Measurements from ENCODE around the gene CHAF1A. TPM values are rescaled to one million over a fixed set of nuclear protein-coding genes. Genes with fewer than 3 reads are reported as not detected.

CHAF1A gene
- total and polyA plus RNA-seq, 2 of the 8 experiments (the other 6 are each of a cell fraction or from before 2014, with no cell fraction given), result 122 to 147 TPM

DNA sequence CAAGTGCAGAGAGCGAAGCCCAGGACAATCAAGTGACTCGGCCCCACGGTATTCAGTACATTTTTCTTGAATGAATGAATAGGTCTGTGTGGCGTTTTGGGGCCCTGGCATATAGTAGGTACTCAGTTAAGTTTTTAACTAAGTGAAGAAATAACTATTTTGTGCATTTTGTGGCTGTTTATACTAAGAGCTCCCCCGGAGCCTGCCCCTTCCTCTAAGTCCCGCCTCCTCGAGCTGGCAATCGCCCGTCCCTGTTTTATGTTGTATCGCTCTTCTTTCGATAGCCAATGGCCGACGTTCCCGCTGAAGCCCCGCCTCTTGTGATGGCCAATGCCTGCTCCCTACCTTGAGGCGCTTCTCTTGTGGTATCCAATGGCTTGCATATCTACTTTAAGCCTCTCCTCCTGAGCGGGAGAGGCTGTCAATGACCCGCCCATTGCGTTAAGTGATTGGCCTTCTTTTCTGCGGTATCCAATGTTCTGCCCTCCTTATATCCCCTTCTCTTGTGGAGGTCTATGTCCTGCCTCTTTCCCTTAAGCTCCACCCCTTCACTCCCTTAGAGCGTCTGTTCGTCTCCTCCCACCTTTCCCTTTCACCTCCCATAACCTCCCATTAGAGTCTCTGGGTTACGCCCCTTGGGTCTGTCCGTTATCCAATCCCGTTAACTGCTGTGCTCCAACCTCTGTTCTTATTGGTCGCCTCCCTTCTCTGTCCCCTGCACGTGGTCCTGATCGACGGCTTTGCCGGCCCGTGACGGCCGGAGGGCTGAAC is 69.1 kb downstream of the CHAF1A start (continued):
- TF ChIP-seq CTBP2 (IDR thresholded peaks at IDR 0.05; ENCODE audit: borderline replicate concordance, insufficient read depth, insufficient read length, low read length), result no peak
- TF ChIP-seq GTF2F1 (IDR thresholded peaks at IDR 0.05; ENCODE audit: borderline replicate concordance, low read depth, low read length), result no peak
- no peak for TF ChIP-seq BRCA1 (IDR thresholded peaks at IDR 0.05; ENCODE audit: low read depth, low read length)
- no peak for TF ChIP-seq POLR2AphosphoS5 (IDR thresholded peaks at IDR 0.05; ENCODE audit: low read depth, low read length)
- TF ChIP-seq NRF1 (IDR thresholded peaks at IDR 0.05; ENCODE audit: low read depth, low read length), result no peak
- no peak for TF ChIP-seq SIRT6 (IDR thresholded peaks at IDR 0.05; ENCODE audit: low read length)
- no peak for TF ChIP-seq SRF (IDR thresholded peaks at IDR 0.05; ENCODE audit: low read depth, low read length)
- TF ChIP-seq SUZ12 (IDR thresholded peaks at IDR 0.05; ENCODE audit: low read length), result no peak
- no peak for TF ChIP-seq EP300 (IDR thresholded peaks at IDR 0.05; ENCODE audit: borderline replicate concordance in 1 of 2, low read depth in 2 of 2, low read length in 2 of 2)
- TF ChIP-seq RAD21 (IDR thresholded peaks at IDR 0.05 in 1 of 2, conservative IDR thresholded peaks at IDR 0.05 in 1 of 2; ENCODE audit: low read depth in 2 of 2, low read length in 2 of 2), result no peak
- TF ChIP-seq ZNF274 (IDR thresholded peaks at IDR 0.05; ENCODE audit: borderline replicate concordance, extremely low read depth, low read length), result no peak
- TF ChIP-seq TCF12 (IDR thresholded peaks at IDR 0.05; ENCODE audit: low read depth, low read length), result no peak
- TF ChIP-seq JUND (IDR thresholded peaks at IDR 0.05; ENCODE audit: low read length), result no peak
- TF ChIP-seq, protein P1, sequence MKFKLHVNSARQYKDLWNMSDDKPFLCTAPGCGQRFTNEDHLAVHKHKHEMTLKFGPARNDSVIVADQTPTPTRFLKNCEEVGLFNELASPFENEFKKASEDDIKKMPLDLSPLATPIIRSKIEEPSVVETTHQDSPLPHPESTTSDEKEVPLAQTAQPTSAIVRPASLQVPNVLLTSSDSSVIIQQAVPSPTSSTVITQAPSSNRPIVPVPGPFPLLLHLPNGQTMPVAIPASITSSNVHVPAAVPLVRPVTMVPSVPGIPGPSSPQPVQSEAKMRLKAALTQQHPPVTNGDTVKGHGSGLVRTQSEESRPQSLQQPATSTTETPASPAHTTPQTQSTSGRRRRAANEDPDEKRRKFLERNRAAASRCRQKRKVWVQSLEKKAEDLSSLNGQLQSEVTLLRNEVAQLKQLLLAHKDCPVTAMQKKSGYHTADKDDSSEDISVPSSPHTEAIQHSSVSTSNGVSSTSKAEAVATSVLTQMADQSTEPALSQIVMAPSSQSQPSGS (IDR thresholded peaks at IDR 0.05; ENCODE audit: low read length), result no peak
- peak; percentile 91 for TF ChIP-seq SP2 (IDR thresholded peaks at IDR 0.05; ENCODE audit: low read length)
- TF ChIP-seq NANOG (IDR thresholded peaks at IDR 0.05; ENCODE audit: insufficient read depth, low read depth, low read length, poor library complexity, severe bottlenecking), result no peak
- TF ChIP-seq RNF2 (IDR thresholded peaks at IDR 0.05; ENCODE audit: borderline replicate concordance, low read depth, low read length, missing control alignments, poor library complexity, severe bottlenecking), result no peak
- no peak for TF ChIP-seq RBBP5 (IDR thresholded peaks at IDR 0.05; ENCODE audit: borderline replicate concordance, low read depth, low read length)
- no peak for TF ChIP-seq SAP30 (IDR thresholded peaks at IDR 0.05; ENCODE audit: insufficient read depth, insufficient replicate concordance, low read length)
- TF ChIP-seq KDM1A (IDR thresholded peaks at IDR 0.05; ENCODE audit: borderline replicate concordance, low read length), result no peak
- TF ChIP-seq YY1 (IDR thresholded peaks at IDR 0.05; ENCODE audit: low read depth, low read length), result no peak
- no peak for TF ChIP-seq MAFK (IDR thresholded peaks at IDR 0.05; ENCODE audit: low read depth, low read length)
